Neural progenitor cell (in vitro differentiated cells): ENCODE results near the gene MON1B. TPM values are rescaled to one million over a fixed set of nuclear protein-coding genes. Genes with fewer than 3 reads are reported as not detected.

ENCODE experiments used
- DNase-seq: peaks from one replicate; pipeline ENCODE4 v3.0.0-alpha.2; 2016; ENCODE audit warnings: low spot score
- H2AFZ ChIP-seq: fragments of 200-600 bp; sonication (generic); replicated peaks from 2 replicates; pipeline ENCODE4 v1.6.1; 2016; ENCODE audit warnings: antibody characterized with exemption
- H3F3A ChIP-seq: fragments of 200-600 bp; sonication (generic); 2 replicates; pipeline ENCODE4 v1.6.1; 2016; ENCODE audit warnings: antibody characterized with exemption, low read depth
- H3K27ac ChIP-seq: fragments of 200-600 bp; sonication (generic); 2 replicates; pipeline ENCODE4 v1.5.1; 2016; ENCODE audit warnings: mild to moderate bottlenecking
- H3K27me3 ChIP-seq: fragments of 200-600 bp; sonication (generic); 2 replicates; pipeline ENCODE4 v1.6.1; 2016; ENCODE audit warnings: mild to moderate bottlenecking, moderate library complexity
- H3K36me3 ChIP-seq: fragments of 200-600 bp; sonication (generic); 2 replicates; pipeline ENCODE4 v1.5.1; 2016
- H3K4me1 ChIP-seq: fragments of 200-600 bp; sonication (generic); 2 replicates; pipeline ENCODE4 v1.6.1; 2016; ENCODE audit warnings: mixed run types
- H3K4me2 ChIP-seq: fragments of 200-600 bp; sonication (generic); 2 replicates; pipeline ENCODE4 v1.6.1; 2016
- H3K4me3 ChIP-seq: fragments of 200-600 bp; sonication (generic); 2 replicates; pipeline ENCODE4 v1.5.1; 2016
- H3K79me2 ChIP-seq: fragments of 200-600 bp; sonication (generic); 2 replicates; pipeline ENCODE4 v1.6.1; 2016; ENCODE audit warnings: low read depth
- H3K9ac ChIP-seq: fragments of 200-600 bp; sonication (generic); 2 replicates; pipeline ENCODE4 v1.6.1; 2016
- H3K9me3 ChIP-seq: fragments of 200-600 bp; sonication (generic); 2 replicates; pipeline ENCODE4 v1.5.1; 2016; ENCODE audit warnings: low read depth
- H4K20me1 ChIP-seq: fragments of 200-600 bp; sonication (generic); 2 replicates; pipeline ENCODE4 v1.6.1; 2016; ENCODE audit warnings: low read depth
- H3K27ac Mint-ChIP-seq: 3 replicates; pipeline ENCODE4 v1.8.0; 2021; ENCODE audit warnings: mixed read lengths
- H3K27me3 Mint-ChIP-seq: 2 replicates; pipeline ENCODE4 v1.8.0; 2022; ENCODE audit warnings: low read depth, mild to moderate bottlenecking, inconsistent platforms, moderate library complexity, mixed read lengths; ENCODE audit not compliant: insufficient read depth
- H3K36me3 Mint-ChIP-seq: 3 replicates; pipeline ENCODE4 v1.8.0; 2021; ENCODE audit warnings: mixed read lengths
- H3K4me1 Mint-ChIP-seq: 3 replicates; pipeline ENCODE4 v1.8.0; 2021; ENCODE audit warnings: mixed read lengths
- H3K4me3 Mint-ChIP-seq: 3 replicates; pipeline ENCODE4 v1.8.0; 2021; ENCODE audit warnings: mild to moderate bottlenecking, moderate library complexity, mixed read lengths
- H3K9me3 Mint-ChIP-seq: 3 replicates; pipeline ENCODE4 v1.8.0; 2020; ENCODE audit warnings: mixed read lengths
- CTCF ChIP-seq: fragments of 200-600 bp; sonication (generic); IDR thresholded peaks from 2 replicates; pipeline ENCODE4 v1.5.1; 2017; ENCODE audit warnings: antibody characterized with exemption, mild to moderate bottlenecking
- EZH2 ChIP-seq: fragments of 200-600 bp; sonication (generic); IDR thresholded peaks from 2 replicates; pipeline ENCODE4 v1.6.1; 2017; ENCODE audit warnings: antibody characterized with exemption, mild to moderate bottlenecking, moderate library complexity
- EZH2phosphoT487 ChIP-seq: fragments of 200-600 bp; sonication (generic); IDR thresholded peaks from 2 replicates; pipeline ENCODE4 v1.6.1; 2017; ENCODE audit warnings: antibody characterized with exemption
- total RNA-seq: library from RNA; depleted of rRNA; stranded (reverse); fragments of >200 nt; gene quantifications from 2 replicates; pipeline ENCODE4 v1.2.3, GENCODE V29; 2015; ENCODE audit warnings: low replicate concordance

The MON1B gene
- total RNA-seq, 1 donor from 2014 or later = 9.1 TPM

DNA sequence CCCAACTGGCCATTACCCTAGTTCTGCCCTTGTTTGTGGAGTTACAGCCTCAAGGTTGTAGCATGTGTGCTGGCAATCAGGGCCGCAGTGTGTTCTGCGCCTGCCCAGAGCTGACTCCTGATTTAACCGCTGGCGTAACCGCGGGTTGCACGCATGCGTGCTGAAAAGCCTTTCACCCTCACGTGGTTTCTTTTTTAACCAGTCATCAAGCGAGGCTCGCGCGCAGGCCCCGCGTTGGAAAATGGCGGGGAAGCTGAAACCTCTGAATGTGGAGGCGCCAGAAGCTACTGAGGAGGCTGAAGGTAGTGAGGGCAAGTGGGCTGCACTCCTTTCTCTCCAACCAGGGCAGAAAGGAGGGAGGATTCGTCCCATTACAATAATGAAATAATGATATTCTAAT lies 8.2 kb downstream of the MON1B start, which contains the start of gene SYCE1L:
SYCE1L (plus strand) TSS at position 198 of the 400 bp plus-strand sequence; CDS start at position 242, 44 bp downstream.
- Mint-ChIP-seq H3K4me1 (no peaks in the 10 kb centered on the region), H3K27ac (no peak within 1 kb of the TSS), H3K36me3 (peaks cover 10% of the 10 kb centered on the region), H3K9me3 (no peaks in the 10 kb centered on the region), H3K27me3 (no peaks in the 10 kb centered on the region), H3K4me3 (no peak within 1 kb of the TSS)
- Histone ChIP-seq H3K4me1 (no peaks in the 10 kb centered on the region), H3F3A (no peaks in the 10 kb centered on the region), H3K4me2 (no peak within 1 kb of the TSS), H4K20me1 (no peaks in the 10 kb centered on the region), H2AFZ (no peak within 1 kb of the TSS), H3K27me3 (no peaks in the 10 kb centered on the region), H3K9me3 (no peaks in the 10 kb centered on the region), H3K4me3 (no peak within 1 kb of the TSS), H3K27ac (no peak within 1 kb of the TSS), H3K9ac (no peak within 1 kb of the TSS), H3K79me2 (no peaks in the 10 kb centered on the region), H3K36me3 (no peaks in the 10 kb centered on the region)
- no peak for DNase-seq
- TF ChIP-seq EZH2 (no peak), EZH2phosphoT487 (no peak), CTCF (no peak)

DNA sequence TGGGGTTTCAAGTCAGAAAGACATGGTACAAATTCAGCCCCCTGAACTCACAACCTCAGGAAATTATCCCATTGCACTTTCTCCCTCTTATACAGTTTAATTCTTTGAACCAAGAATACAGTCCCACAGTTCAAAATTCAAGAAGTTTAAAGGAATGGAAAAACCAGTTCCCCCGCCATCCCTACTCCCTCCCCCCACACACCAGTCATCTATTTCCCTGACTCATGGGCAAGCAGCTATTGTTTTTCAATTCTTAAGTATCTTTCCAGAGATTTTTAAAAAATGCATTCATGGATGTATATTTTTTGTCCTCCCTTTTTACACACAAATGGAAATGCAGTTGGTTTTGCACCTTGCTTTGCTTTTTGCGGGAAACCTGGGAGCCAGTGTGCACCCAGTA lies 15.5 kb downstream of the MON1B start:
- no peak overlapping the region for H3K27ac ChIP-seq
- H3K27me3 ChIP-seq = no peaks in the 10 kb centered on the region
- H3K79me2 ChIP-seq = no peaks in the 10 kb centered on the region
- H3K9me3 ChIP-seq = no peaks in the 10 kb centered on the region
- H4K20me1 ChIP-seq = no peaks in the 10 kb centered on the region
- no peak overlapping the region for H3K4me2 ChIP-seq
- no peak overlapping the region for H2AFZ ChIP-seq
- TF ChIP-seq EZH2phosphoT487 (no peak), CTCF (no peak), EZH2 (no peak)
- no peak for DNase-seq
- no peak overlapping the region for H3K4me3 Mint-ChIP-seq
- H3K9me3 Mint-ChIP-seq = no peaks in the 10 kb centered on the region
- peak overlapping the region; percentile 62 for H3K27ac Mint-ChIP-seq
- peaks cover 23% of the 10 kb centered on the region for H3K4me1 Mint-ChIP-seq
- H3K36me3 Mint-ChIP-seq = peaks cover 2% of the 10 kb centered on the region
- H3K36me3 ChIP-seq = no peaks in the 10 kb centered on the region
- H3K27me3 Mint-ChIP-seq = peaks cover 2% of the 10 kb centered on the region
- H3K4me3 ChIP-seq = no peak overlapping the region
- H3K4me1 ChIP-seq = peaks cover under 1% of the 10 kb centered on the region
- no peaks in the 10 kb centered on the region for H3F3A ChIP-seq
- no peak overlapping the region for H3K9ac ChIP-seq

DNA sequence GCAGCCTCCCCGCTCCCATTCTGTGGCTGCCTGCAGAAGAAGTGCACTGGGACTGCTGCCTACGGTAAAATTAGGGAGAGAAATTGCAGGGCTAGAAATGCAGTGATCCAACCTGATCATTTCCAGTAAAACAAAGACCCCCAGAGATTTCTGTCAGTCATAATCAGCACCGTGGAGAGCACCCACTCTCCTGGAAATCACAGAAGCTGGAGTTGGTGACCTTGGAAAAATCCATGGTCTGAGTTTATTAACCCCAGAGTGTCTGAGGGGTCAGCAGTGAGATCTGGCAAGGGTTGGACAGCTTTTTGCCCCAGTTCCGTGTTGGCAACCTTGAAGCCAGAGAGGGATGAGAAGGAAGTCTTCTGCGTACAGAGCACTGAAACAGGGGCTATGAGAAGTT lies 16.0 kb downstream of the MON1B start:
- Mint-ChIP-seq H3K4me1 (peaks cover 25% of the 10 kb centered on the region), H3K36me3 (peaks cover 2% of the 10 kb centered on the region), H3K4me3 (no peak overlapping the region), H3K9me3 (no peaks in the 10 kb centered on the region), H3K27me3 (peaks cover 2% of the 10 kb centered on the region), H3K27ac (no peak overlapping the region)
- Histone ChIP-seq H3K4me3 (no peak overlapping the region), H3K4me2 (no peak overlapping the region), H3K9me3 (no peaks in the 10 kb centered on the region), H2AFZ (no peak overlapping the region), H3F3A (no peaks in the 10 kb centered on the region), H3K36me3 (no peaks in the 10 kb centered on the region), H3K27me3 (no peaks in the 10 kb centered on the region), H3K9ac (no peak overlapping the region), H4K20me1 (no peaks in the 10 kb centered on the region), H3K4me1 (peaks cover 5% of the 10 kb centered on the region), H3K27ac (no peak overlapping the region), H3K79me2 (no peaks in the 10 kb centered on the region)
- no peak for TF ChIP-seq EZH2
- no peak for TF ChIP-seq EZH2phosphoT487
- TF ChIP-seq CTCF = no peak
- DNase-seq = no peak
